Activated CD8-positive, alpha-beta T cell treated with anti-CD3 and anti-CD28 coated beads, Interleukin-2, amount 10 ng/mL, durations not matched to agents 7 days and 5 days (primary cell): ENCODE data around the gene UBE2L6. TPM values are rescaled to one million over a fixed set of nuclear protein-coding genes. Genes with fewer than 3 reads are reported as not detected.
A peak's percentile ranks its signal among the peaks of the same experiment; 100 is the strongest.

Experiments used
- ATAC-seq: fragments of 150-1000 bp; cut with Tn5 transposase; one replicate; pipeline ENCODE4 v1.10.0; 2021; ENCODE audit warnings: moderate library complexity
- CTCF ChIA-PET: fragments of 350-600 bp; sonication (Branson Sonifier 250); formaldehyde crosslinking; loops from one replicate; lab custom pipeline; 2021; ENCODE audit warnings: antibody characterized with exemption; lab: Charles Lee
- POLR2A ChIA-PET: fragments of 350-600 bp; sonication (Branson Sonifier 250); formaldehyde crosslinking; loops from one replicate; lab custom pipeline; 2021; ENCODE audit warnings: antibody characterized with exemption; lab: Charles Lee
- DNase-seq: peaks from one replicate; pipeline ENCODE4 v3.0.0-alpha.2; 2020
- H3K27ac Mint-ChIP-seq: one replicate; pipeline ENCODE4 v1.8.0; 2021; ENCODE audit warnings: mild to moderate bottlenecking, mixed read lengths
- H3K27me3 Mint-ChIP-seq: one replicate; pipeline ENCODE4 v1.8.0; 2021; ENCODE audit warnings: low read depth, mixed read lengths
- H3K36me3 Mint-ChIP-seq: one replicate; pipeline ENCODE4 v1.8.0; 2021; ENCODE audit warnings: low read depth, mixed read lengths
- H3K4me1 Mint-ChIP-seq: one replicate; pipeline ENCODE4 v1.8.0; 2021; ENCODE audit warnings: low read depth, mixed read lengths
- H3K4me3 Mint-ChIP-seq: one replicate; pipeline ENCODE4 v1.8.0; 2021; ENCODE audit warnings: mild to moderate bottlenecking, mixed read lengths
- H3K9me3 Mint-ChIP-seq: one replicate; pipeline ENCODE4 v1.8.0; 2022; ENCODE audit warnings: mixed read lengths; ENCODE audit not compliant: insufficient read depth
- total RNA-seq, 2 experiments: library from RNA; stranded (reverse); gene quantifications; one replicate each; pipeline ENCODE4 v1.2.3, GENCODE V29; 2021

UBE2L6 gene
- total RNA-seq, 2 experiments from 2014 or later = 222 to 232 TPM

DNA sequence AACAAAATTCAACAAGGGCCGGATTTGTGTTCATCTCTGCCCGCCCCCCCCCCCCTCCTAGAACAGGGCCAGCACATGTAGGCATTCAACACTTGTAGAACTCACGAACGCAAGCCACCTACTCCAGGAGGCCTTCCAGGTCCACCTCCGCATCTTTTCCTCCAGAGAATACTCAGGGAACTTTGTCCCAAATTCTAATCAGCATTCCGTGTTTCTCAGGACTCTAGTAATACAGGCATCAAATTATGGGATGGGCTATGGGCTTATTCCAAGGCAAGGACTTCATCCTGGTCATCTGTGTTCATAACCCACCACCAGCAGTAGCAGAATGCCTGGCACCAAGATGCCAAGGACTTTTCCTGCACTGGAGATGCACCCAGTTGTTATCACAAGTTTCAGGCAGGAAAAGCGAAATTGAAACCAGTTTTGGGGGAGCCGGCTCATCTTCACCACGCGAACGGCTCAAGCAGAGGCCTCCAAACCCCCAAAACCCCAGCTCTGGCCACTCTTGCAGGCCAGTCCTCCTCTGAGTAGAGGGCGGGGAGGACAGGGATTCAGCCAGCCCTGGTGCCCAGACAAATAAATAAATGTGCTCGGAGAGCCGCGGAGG, 462 bp downstream of the UBE2L6 start:
- POLR2A ChIA-PET = interaction anchor here (1.0 to 2.6 kb wide), 9 partner anchors 16 to 175 kb away, joined by 3 to 34 read pairs (median 5); partner anchors contain the start of genes SELENOH and TIMM10
- Mint-ChIP-seq H3K4me1 (peaks cover 49% of the 10 kb centered on the region), H3K4me3 (peak overlapping the region; percentile 97), H3K36me3 (peaks cover 37% of the 10 kb centered on the region), H3K9me3 (no peaks in the 10 kb centered on the region), H3K27ac (peak overlapping the region; percentile 93), H3K27me3 (no peaks in the 10 kb centered on the region)
- DNase-seq = peak; percentile 66
- peak; percentile 16 for ATAC-seq
- CTCF ChIA-PET = interaction anchor here (1.0 to 9.3 kb wide), 11 partner anchors 8 to 233 kb away, joined by 3 to 421 read pairs (median 7); partner anchors contain the start of genes MED19 and TMX2

GRCh38 chr11:57566005-57566904, 1.2 kb downstream of the UBE2L6 start:
- Mint-ChIP-seq H3K27ac (peak overlapping the region; percentile 93), H3K4me3 (peak overlapping the region; percentile 97), H3K36me3 (peaks cover 42% of the 10 kb centered on the region), H3K27me3 (no peaks in the 10 kb centered on the region), H3K4me1 (peaks cover 48% of the 10 kb centered on the region), H3K9me3 (no peaks in the 10 kb centered on the region)
- CTCF ChIA-PET = interaction anchor here (1.2 to 9.3 kb wide), 5 partner anchors 17 to 234 kb away, joined by 3 to 421 read pairs (median 8); no protein-coding TSS in a partner anchor
- DNase-seq = peak; percentile 64
- ATAC-seq = peak; percentile 57
- POLR2A ChIA-PET = interaction anchor here (0.6 to 2.6 kb wide), 4 partner anchors 35 to 74 kb away, joined by 3 to 34 read pairs (median 6); partner anchors contain the start of gene TIMM10

DNA sequence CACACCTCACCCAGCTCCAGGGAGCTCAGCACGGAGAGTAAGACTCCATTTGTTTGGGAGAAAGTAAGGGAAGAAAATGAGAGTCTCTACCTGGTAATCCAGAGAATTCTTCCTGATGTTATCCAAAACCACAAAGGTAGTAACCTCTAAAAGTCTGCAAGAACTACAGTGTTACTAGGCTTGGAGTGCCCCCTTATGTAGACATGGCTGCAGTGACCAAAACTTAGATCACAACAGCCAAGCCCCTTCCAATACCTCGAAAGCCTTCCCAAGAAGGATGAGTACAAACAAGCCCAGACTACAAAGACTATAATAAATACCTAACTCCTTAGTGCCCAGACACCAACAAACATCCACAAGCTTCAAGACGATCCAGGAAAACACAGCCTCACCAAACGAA, 4.9 kb downstream of the UBE2L6 start:
- Mint-ChIP-seq H3K4me3 (no peak overlapping the region), H3K27ac (peak overlapping the region; percentile 70), H3K27me3 (no peaks in the 10 kb centered on the region), H3K9me3 (no peaks in the 10 kb centered on the region), H3K36me3 (peaks cover 58% of the 10 kb centered on the region), H3K4me1 (peaks cover 37% of the 10 kb centered on the region)
- CTCF ChIA-PET = interaction anchor here (1.0 kb wide), 2 partner anchors 12 to 104 kb away, joined by 3 read pairs; no protein-coding TSS in a partner anchor
- POLR2A ChIA-PET = interaction anchor here (0.6 kb wide), 1 partner anchor 103 kb away, joined by 5 read pairs; no protein-coding TSS in a partner anchor
- ATAC-seq = no peak
- DNase-seq = no peak

DNA sequence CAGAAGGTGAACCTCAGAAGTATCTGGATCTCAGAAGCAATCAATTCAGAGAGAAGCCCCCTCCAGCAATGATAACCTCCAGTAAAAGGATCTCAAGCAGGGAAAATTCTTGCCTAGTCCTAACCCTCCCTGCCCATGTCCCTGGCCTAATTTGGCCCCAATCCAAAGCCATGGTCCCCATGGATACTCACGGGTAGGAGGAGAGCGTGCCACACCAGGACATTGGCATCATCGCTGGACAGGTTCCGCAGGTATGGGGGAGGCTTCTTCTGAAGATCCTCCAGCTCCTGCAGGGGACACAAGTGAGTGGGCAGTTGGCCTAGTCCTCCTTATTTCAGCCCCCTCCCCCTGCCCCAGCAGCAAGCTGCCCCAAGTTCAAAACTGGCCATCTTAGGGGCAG, 7.3 kb downstream of the UBE2L6 start:
- Mint-ChIP-seq H3K27ac (no peak overlapping the region), H3K4me3 (no peak overlapping the region), H3K36me3 (peaks cover 59% of the 10 kb centered on the region), H3K9me3 (no peaks in the 10 kb centered on the region), H3K27me3 (no peaks in the 10 kb centered on the region), H3K4me1 (peaks cover 35% of the 10 kb centered on the region)
- CTCF ChIA-PET = interaction anchor here (0.6 to 1.8 kb wide), 4 partner anchors 8 to 47 kb away, joined by 3 to 7 read pairs (median 4); partner anchors contain the start of gene UBE2L6
- no peak for DNase-seq
- POLR2A ChIA-PET = no interaction called here
- ATAC-seq = no peak

DNA sequence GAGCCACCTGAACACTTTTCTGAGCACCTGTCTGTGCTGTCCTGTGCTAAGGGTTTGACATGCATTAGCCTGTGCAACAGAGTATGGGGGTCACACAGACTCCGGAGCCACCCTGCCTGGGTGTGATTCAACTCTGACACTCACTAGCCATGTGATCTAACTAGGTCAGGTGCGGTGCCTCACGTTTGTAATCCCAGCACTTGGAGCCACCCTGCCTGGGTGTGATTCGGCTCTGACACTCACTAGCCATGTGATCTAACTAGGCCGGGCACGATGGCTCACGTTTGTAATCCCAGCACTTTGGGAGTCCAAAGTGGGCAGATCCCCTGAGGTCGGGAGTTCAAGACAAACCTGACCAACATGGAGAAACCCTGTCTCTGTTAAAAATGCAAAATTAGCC, 11.4 kb downstream of the UBE2L6 start:
- no peak for ATAC-seq
- no peak overlapping the region for H3K27ac Mint-ChIP-seq
- CTCF ChIA-PET = interaction anchor here (3.9 kb wide), 1 partner anchor 12 kb away, joined by 15 read pairs; the partner anchor contains the start of gene UBE2L6

GRCh38 chr11:57555393-57555792, 12.1 kb downstream of the UBE2L6 start:
- CTCF ChIA-PET = interaction anchor here (0.9 to 3.9 kb wide), 3 partner anchors 13 to 85 kb away, joined by 3 to 15 read pairs (median 4); partner anchors contain the start of gene UBE2L6
- H3K4me1 Mint-ChIP-seq = peaks cover 2% of the 10 kb centered on the region
- H3K27ac Mint-ChIP-seq = peak overlapping the region; percentile 36
- H3K9me3 Mint-ChIP-seq = no peaks in the 10 kb centered on the region
- POLR2A ChIA-PET = no interaction called here
- no peak for ATAC-seq
- H3K36me3 Mint-ChIP-seq = peaks cover 73% of the 10 kb centered on the region
- H3K4me3 Mint-ChIP-seq = no peak overlapping the region
- no peak for DNase-seq
- H3K27me3 Mint-ChIP-seq = no peaks in the 10 kb centered on the region

More for the DNA sequence above, 11.4 kb downstream of the UBE2L6 start:
- H3K27me3 Mint-ChIP-seq = no peaks in the 10 kb centered on the region
- peaks cover 68% of the 10 kb centered on the region for H3K36me3 Mint-ChIP-seq
- peaks cover 3% of the 10 kb centered on the region for H3K4me1 Mint-ChIP-seq
- DNase-seq = no peak
- POLR2A ChIA-PET = no interaction called here
- H3K9me3 Mint-ChIP-seq = no peaks in the 10 kb centered on the region
- no peak overlapping the region for H3K4me3 Mint-ChIP-seq

GRCh38 chr11:57552479-57552878, 15.0 kb downstream of the UBE2L6 start:
- Mint-ChIP-seq H3K4me1 (peaks cover 15% of the 10 kb centered on the region), H3K4me3 (no peak overlapping the region), H3K9me3 (no peaks in the 10 kb centered on the region), H3K36me3 (peaks cover 78% of the 10 kb centered on the region), H3K27ac (no peak overlapping the region), H3K27me3 (no peaks in the 10 kb centered on the region)
- CTCF ChIA-PET = interaction anchor here (1.8 kb wide), 1 partner anchor 25 kb away, joined by 5 read pairs; no protein-coding TSS in a partner anchor
- ATAC-seq (no peak), DNase-seq (no peak)
- POLR2A ChIA-PET = no interaction called here

DNA sequence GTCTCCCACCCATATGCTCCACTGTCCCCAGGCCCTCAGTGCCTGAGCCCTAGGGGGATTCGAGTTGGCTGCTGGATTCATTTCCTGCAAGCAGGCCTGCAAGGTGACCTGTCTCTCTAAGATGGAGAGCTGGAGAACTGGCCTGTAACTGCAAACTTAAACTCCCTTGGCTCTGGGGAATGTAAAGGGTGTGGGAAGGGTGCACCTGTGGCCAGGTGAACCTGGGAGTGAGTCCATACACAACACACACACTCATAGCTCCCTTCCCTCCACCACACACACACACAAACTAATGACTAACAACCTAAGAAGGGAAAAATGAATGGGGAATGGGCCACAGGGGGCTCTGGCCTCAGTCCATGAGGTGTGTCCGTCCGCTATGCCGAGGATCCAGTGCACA, 15.5 kb downstream of the UBE2L6 start:
- H3K9me3 Mint-ChIP-seq = no peaks in the 10 kb centered on the region
- no peak overlapping the region for H3K4me3 Mint-ChIP-seq
- peaks cover 16% of the 10 kb centered on the region for H3K4me1 Mint-ChIP-seq
- no peaks in the 10 kb centered on the region for H3K27me3 Mint-ChIP-seq
- H3K27ac Mint-ChIP-seq = peak overlapping the region; percentile 65
- ChIA-PET POLR2A (no interaction called here), CTCF (interaction anchor here (1.8 to 2.2 kb wide), 2 partner anchors 25 to 92 kb away, joined by 5 to 10 read pairs; no protein-coding TSS in a partner anchor)
- ATAC-seq = no peak
- peaks cover 79% of the 10 kb centered on the region for H3K36me3 Mint-ChIP-seq
- DNase-seq = no peak

- Mint-ChIP-seq H3K9me3 (no peaks in the 10 kb centered on the region), H3K4me1 (peaks cover 14% of the 10 kb centered on the region), H3K36me3 (peaks cover 70% of the 10 kb centered on the region), H3K27me3 (no peaks in the 10 kb centered on the region), H3K4me3 (no peak overlapping the region), H3K27ac (no peak overlapping the region)
- ATAC-seq (no peak), DNase-seq (no peak)
- CTCF ChIA-PET = interaction anchor here (1.0 to 2.2 kb wide), 4 partner anchors 10 to 94 kb away, joined by 3 to 10 read pairs (median 4); partner anchors contain the start of gene UBE2L6
- POLR2A ChIA-PET = interaction anchor here (1.3 kb wide), 1 partner anchor 18 kb away, joined by 3 read pairs; the partner anchor contains the start of gene UBE2L6
These were observed 17.5 kb downstream of the UBE2L6 start for GRCh38 chr11:57549983-57550382.

DNA sequence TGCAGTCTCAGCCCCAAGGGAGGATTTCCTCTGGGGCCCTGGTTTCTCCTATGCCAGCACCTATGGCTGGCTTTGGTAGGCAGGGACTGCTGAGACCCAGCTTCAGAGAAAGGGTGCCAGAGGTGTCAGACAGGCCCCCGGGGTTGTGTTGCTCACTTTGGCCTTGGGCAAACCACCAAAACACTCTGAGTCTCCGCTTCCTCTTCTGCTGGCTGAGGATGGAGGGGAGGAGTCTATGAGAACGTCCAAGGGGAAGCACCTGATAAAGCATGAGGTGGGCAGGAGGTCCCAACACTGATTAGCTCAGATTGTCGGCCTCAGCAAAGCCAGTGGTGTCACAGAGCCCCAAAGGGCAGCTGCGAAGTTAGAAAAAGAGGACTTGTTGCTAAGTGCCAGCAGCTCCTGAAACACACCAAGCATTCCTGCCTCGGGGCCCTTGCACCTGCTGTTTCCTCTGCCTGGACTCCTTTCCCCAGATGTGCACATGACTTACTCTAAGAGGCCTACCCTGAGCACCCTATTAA, 19.6 kb downstream of the UBE2L6 start:
- H3K36me3 Mint-ChIP-seq = peaks cover 54% of the 10 kb centered on the region
- POLR2A ChIA-PET = interaction anchor here (1.0 kb wide), 1 partner anchor 16 kb away, joined by 3 read pairs; no protein-coding TSS in a partner anchor
- CTCF ChIA-PET = interaction anchor here (1.5 to 2.6 kb wide), 5 partner anchors 20 to 97 kb away, joined by 5 to 12 read pairs (median 7); partner anchors contain the start of gene UBE2L6
- no peak for ATAC-seq
- no peak overlapping the region for H3K4me3 Mint-ChIP-seq
- no peak for DNase-seq
- H3K27ac Mint-ChIP-seq = peak overlapping the region; percentile 66
- no peaks in the 10 kb centered on the region for H3K9me3 Mint-ChIP-seq
- H3K27me3 Mint-ChIP-seq = no peaks in the 10 kb centered on the region
- H3K4me1 Mint-ChIP-seq = peaks cover 14% of the 10 kb centered on the region
